Upper lobe of right lung (tissue), 1 donor: ENCODE data around the gene OSGEP. TPM values are rescaled to one million over a fixed set of nuclear protein-coding genes. Genes with fewer than 3 reads are reported as not detected.
"Not testable (repeated sequence)": the region's sequence is repeated elsewhere in the genome, so short reads cannot be mapped to it uniquely, and the experiment has no call there.

Experiments
- ATAC-seq: fragments of 200-7000 bp; cut with Tn5 transposase; one replicate; pipeline ENCODE4 v1.9.1; 2020; ENCODE audit warnings: mild to moderate bottlenecking, moderate library complexity
- DNase-seq: peaks from one replicate; pipeline ENCODE4 v3.0.0-alpha.2; 2020
- H3K27ac ChIP-seq: fragments of 200-600 bp; one replicate; pipeline ENCODE4 v1.8.0; 2022
- H3K27me3 ChIP-seq: fragments of 200-600 bp; one replicate; pipeline ENCODE4 v1.8.0; 2022; ENCODE audit warnings: mild to moderate bottlenecking
- H3K36me3 ChIP-seq: fragments of 200-600 bp; one replicate; pipeline ENCODE4 v1.8.0; 2022
- H3K4me1 ChIP-seq: fragments of 200-600 bp; one replicate; pipeline ENCODE4 v1.8.0; 2022
- H3K4me3 ChIP-seq: fragments of 200-600 bp; one replicate; pipeline ENCODE4 v1.8.0; 2022; ENCODE audit warnings: mild to moderate bottlenecking
- H3K9me3 ChIP-seq: fragments of 200-600 bp; one replicate; pipeline ENCODE4 v1.8.0; 2022
- intact Hi-C: fragments of 100-400 bp; cut with DNase I; formaldehyde crosslinking; loops from one replicate; pipeline ENCODE4 v1.11.0; 2022
- total RNA-seq: library from RNA; stranded (reverse); fragmentation: NEBNext Ultra II Directional; extraction: Animal tissue kit (Norgen Biotek cat#: 25700); gene quantifications from one replicate; pipeline ENCODE4 v1.2.1, GENCODE V29; 2021
- TF ChIP-seq, protein P1 (sequence below): fragments of 200-600 bp; IDR thresholded peaks from one replicate; pipeline ENCODE4 v1.8.0; 2022; ENCODE audit warnings: antibody characterized with exemption
- donor health status: DM: no; HTN: yes; CAD: no; lungs with severe emphysema.

Gene OSGEP
- total RNA-seq, 1 donor from 2014 or later: 33.8 TPM

GRCh38 chr14:20446889-20447288, 7.7 kb downstream of the OSGEP start:
- H3K36me3 ChIP-seq: peaks cover 69% of the 10 kb centered on the region

GRCh38 chr14:20443650-20444049, 11.0 kb downstream of the OSGEP start:
- ATAC-seq, intact Hi-C loops, H3K27me3 ChIP-seq, H3K4me1 ChIP-seq, DNase-seq, H3K4me3 ChIP-seq, H3K9me3 ChIP-seq: not testable (repeated sequence)
- Histone ChIP-seq H3K36me3 (peaks cover 36% of the 10 kb centered on the region), H3K27ac (peak overlapping the region; percentile 47)

More at GRCh38 chr14:20446889-20447288, 7.7 kb downstream of the OSGEP start:
- TF ChIP-seq, protein P1, sequence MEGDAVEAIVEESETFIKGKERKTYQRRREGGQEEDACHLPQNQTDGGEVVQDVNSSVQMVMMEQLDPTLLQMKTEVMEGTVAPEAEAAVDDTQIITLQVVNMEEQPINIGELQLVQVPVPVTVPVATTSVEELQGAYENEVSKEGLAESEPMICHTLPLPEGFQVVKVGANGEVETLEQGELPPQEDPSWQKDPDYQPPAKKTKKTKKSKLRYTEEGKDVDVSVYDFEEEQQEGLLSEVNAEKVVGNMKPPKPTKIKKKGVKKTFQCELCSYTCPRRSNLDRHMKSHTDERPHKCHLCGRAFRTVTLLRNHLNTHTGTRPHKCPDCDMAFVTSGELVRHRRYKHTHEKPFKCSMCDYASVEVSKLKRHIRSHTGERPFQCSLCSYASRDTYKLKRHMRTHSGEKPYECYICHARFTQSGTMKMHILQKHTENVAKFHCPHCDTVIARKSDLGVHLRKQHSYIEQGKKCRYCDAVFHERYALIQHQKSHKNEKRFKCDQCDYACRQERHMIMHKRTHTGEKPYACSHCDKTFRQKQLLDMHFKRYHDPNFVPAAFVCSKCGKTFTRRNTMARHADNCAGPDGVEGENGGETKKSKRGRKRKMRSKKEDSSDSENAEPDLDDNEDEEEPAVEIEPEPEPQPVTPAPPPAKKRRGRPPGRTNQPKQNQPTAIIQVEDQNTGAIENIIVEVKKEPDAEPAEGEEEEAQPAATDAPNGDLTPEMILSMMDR: no peak
- H3K9me3 ChIP-seq: no peaks in the 10 kb centered on the region
- H3K4me3 ChIP-seq: no peak overlapping the region
- no peak for ATAC-seq
- no peak for DNase-seq
- H3K27me3 ChIP-seq: no peaks in the 10 kb centered on the region
- intact Hi-C loops: no loop called here
- H3K27ac ChIP-seq: no peak overlapping the region
- H3K4me1 ChIP-seq: no peaks in the 10 kb centered on the region

DNA sequence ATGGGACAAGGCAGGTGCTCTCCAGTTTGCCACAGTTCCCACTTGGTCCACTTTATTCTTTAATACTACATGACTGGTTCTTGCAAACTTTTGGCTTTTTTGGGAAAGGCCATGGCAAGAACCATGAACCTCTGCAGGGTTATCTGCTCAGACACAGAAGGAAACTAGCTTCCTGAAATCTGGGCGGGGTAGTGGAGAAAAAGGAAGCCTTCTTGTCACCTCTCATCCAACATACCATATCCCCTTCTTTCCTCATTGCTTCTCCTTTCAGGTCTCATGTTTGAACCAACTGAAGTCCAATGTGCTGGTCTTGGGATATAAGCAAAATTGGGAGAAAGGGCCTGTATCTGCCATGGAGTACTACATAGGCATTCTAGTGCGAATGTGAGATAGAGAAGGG, 13.2 kb downstream of the OSGEP start:
- Histone ChIP-seq H3K36me3 (peaks cover 14% of the 10 kb centered on the region), H3K4me3 (no peak overlapping the region), H3K27ac (no peak overlapping the region), H3K4me1 (no peaks in the 10 kb centered on the region), H3K27me3 (no peaks in the 10 kb centered on the region), H3K9me3 (no peaks in the 10 kb centered on the region)
- intact Hi-C loops: no loop called here
- no peak for DNase-seq
- TF ChIP-seq, protein P1: no peak
- ATAC-seq: peak; percentile 24

- DNase-seq (no peak), ATAC-seq (peak; percentile 37)
- Histone ChIP-seq H3K4me3 (no peak overlapping the region), H3K36me3 (peaks cover 8% of the 10 kb centered on the region), H3K27me3 (no peaks in the 10 kb centered on the region), H3K27ac (no peak overlapping the region), H3K4me1 (no peaks in the 10 kb centered on the region), H3K9me3 (no peaks in the 10 kb centered on the region)
- intact Hi-C loops: no loop called here
- TF ChIP-seq, protein P1: no peak
These were observed 13.7 kb downstream of the OSGEP start for GRCh38 chr14:20440882-20441281.

DNA sequence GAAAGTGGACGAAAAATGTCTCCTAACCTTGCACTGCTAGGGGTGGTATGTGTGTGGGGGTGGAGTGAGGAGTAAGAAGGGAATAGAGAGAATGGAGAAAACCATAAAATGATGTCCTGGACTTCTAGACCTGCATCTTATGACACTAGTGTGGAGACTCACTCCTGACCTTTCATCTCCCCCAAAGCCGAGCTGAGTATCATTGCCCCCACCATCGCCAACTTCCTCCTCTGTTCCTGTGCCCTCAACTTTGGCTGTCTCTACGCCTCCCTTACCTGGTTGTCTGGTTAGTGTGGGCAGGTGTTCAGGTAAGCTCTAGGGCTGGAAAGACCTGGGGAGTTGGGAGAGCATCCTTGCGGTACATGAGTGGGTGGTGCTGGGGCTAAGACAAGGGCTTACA, 14.1 kb downstream of the OSGEP start:
- Histone ChIP-seq H3K27me3 (no peaks in the 10 kb centered on the region), H3K4me3 (no peak overlapping the region), H3K36me3 (peaks cover 4% of the 10 kb centered on the region), H3K27ac (no peak overlapping the region), H3K9me3 (no peaks in the 10 kb centered on the region), H3K4me1 (no peaks in the 10 kb centered on the region)
- intact Hi-C loops: no loop called here
- ATAC-seq: no peak
- no peak for DNase-seq
- TF ChIP-seq, protein P1: no peak

- ATAC-seq (no peak), DNase-seq (no peak)
- intact Hi-C loops: no loop called here
- H3K4me3 ChIP-seq: no peak overlapping the region
- TF ChIP-seq, protein P1: no peak
- no peaks in the 10 kb centered on the region for H3K27me3 ChIP-seq
- no peaks in the 10 kb centered on the region for H3K4me1 ChIP-seq
- H3K36me3 ChIP-seq: no peaks in the 10 kb centered on the region
- no peak overlapping the region for H3K27ac ChIP-seq
- H3K9me3 ChIP-seq: no peaks in the 10 kb centered on the region
These were observed 15.9 kb downstream of the OSGEP start for GRCh38 chr14:20438664-20439063.
